GM20000 (cell line): ENCODE data around the gene AP4B1.

Experiments used
- DNase-seq: peaks from one replicate; pipeline ENCODE4 v3.0.0; 2012; ENCODE audit warnings: low spot score
- CTCF ChIP-seq: IDR thresholded peaks from 2 replicates; pipeline ENCODE4 v1.5.1; 2012; ENCODE audit warnings: mild to moderate bottlenecking, control low read depth; ENCODE audit errors: extremely low read depth, missing control alignments

The AP4B1 gene

GRCh38 chr1:113929750-113930498 lies 25.3 kb upstream of the AP4B1 start:
- peak; percentile 21 for TF ChIP-seq CTCF
- peak; percentile 75 for DNase-seq

- DNase-seq = peak; percentile 92
- no peak for TF ChIP-seq CTCF
Measured at GRCh38 chr1:113928941-113929749, 24.5 kb upstream of the AP4B1 start, which contains the start of gene HIPK1. Gene HIPK1, plus strand, starts transcription at chr1:113929324.

DNA sequence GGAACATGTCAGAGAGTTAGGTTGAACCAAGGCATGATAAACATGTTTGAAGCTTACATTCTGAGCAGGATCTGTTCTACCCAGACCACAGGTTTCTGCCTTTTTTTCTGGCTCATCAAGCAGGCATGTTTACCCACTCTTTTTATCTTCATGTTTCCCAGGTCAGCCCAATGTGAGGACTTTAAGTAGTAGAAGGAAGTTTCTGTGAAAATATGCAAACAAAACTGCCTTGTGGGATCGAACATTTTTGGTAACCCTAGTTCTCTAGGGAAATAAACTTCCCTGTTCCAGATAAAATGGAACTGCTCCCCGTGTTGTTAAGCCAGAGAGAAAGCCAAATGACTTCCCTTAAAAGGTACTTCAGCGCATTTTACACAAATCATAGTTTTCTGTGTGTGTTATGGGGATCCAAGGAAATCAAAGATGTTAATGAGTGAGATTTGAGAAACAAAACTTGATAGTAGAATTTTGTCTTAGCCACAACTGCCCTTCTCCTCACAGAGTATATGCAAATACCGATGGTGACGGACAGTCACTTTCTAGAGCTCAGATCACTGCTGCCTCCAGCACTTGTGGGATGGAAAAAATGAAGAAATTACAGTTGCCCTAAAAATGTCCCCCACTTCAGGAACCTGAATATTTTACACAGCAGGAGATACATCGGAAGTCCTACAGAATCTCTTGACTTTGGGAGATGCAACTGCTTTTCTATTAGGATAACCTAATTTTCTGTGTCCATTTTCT lies 23.8 kb upstream of the AP4B1 start:
- TF ChIP-seq CTCF = no peak
- peak; percentile 54 for DNase-seq

- no peak for DNase-seq
- TF ChIP-seq CTCF = no peak
Measured at GRCh38 chr1:113924473-113924872, 19.9 kb upstream of the AP4B1 start.

GRCh38 chr1:113922957-113923356 lies 18.4 kb upstream of the AP4B1 start:
- no peak for TF ChIP-seq CTCF
- no peak for DNase-seq

DNA sequence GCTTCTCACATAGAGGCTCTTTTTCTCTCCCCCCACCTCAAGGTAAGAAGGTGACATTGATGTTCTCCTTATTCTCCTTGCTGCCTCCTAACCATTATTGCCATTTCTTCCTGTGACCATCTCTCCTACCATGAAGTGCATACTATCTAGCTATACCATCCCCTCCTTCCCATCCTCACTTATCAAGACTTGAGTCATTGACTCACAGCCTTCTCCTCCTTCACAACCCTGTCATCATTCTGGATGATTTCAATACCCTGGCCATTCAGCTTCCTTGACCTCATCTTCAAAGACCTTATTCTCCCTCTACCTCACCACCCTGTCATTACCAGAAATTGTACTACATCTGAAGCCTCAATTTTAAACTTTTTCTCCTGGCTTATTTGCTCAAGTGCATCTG lies 13.6 kb upstream of the AP4B1 start:
- DNase-seq = no peak
- TF ChIP-seq CTCF = no peak
